ENCODE measurements around the gene EML4. TPM values are rescaled to one million over a fixed set of nuclear protein-coding genes. Genes with fewer than 3 reads are reported as not detected.

Gene EML4
- total RNA-seq, 2 experiments from 2014 or later: 88.0 to 89.7 TPM

- peaks cover 76% of the 10 kb centered on the region for H3K4me1 Mint-ChIP-seq (ENCODE audit: low read depth)
- no peaks in the 10 kb centered on the region for H3K9me3 Mint-ChIP-seq (ENCODE audit: insufficient read depth)
- ChIA-PET POLR2A (interaction anchor here (0.8 to 1.0 kb wide), 2 partner anchors 14 to 33 kb away, joined by 3 read pairs; no protein-coding TSS in a partner anchor), CTCF (interaction anchor here (1.2 to 1.6 kb wide), 4 partner anchors 27 to 51 kb away, joined by 3 to 8 read pairs (median 4); no protein-coding TSS in a partner anchor)
- H3K27ac Mint-ChIP-seq: no peak overlapping the region
- ATAC-seq: no peak
- H3K4me3 Mint-ChIP-seq: no peak overlapping the region
- H3K36me3 Mint-ChIP-seq (ENCODE audit: low read depth): peaks cover 1% of the 10 kb centered on the region
- H3K27me3 Mint-ChIP-seq (ENCODE audit: low read depth): no peaks in the 10 kb centered on the region
- no peak for DNase-seq
Measured at GRCh38 chr2:42139101-42139500, 30.1 kb upstream of the EML4 start.

- Mint-ChIP-seq H3K4me3 (no peak overlapping the region), H3K27me3 (ENCODE audit: low read depth) (no peaks in the 10 kb centered on the region), H3K4me1 (ENCODE audit: low read depth) (peaks cover 65% of the 10 kb centered on the region), H3K9me3 (ENCODE audit: insufficient read depth) (no peaks in the 10 kb centered on the region), H3K27ac (no peak overlapping the region), H3K36me3 (ENCODE audit: low read depth) (peaks cover 1% of the 10 kb centered on the region)
- DNase-seq (no peak), ATAC-seq (no peak)
- ChIA-PET CTCF (interaction anchor here (1.4 to 2.1 kb wide), 2 partner anchors 40 to 45 kb away, joined by 4 to 16 read pairs; no protein-coding TSS in a partner anchor), POLR2A (interaction anchor here (0.6 to 1.4 kb wide), 2 partner anchors 26 to 30 kb away, joined by 3 read pairs; no protein-coding TSS in a partner anchor)
Measured at GRCh38 chr2:42140496-42140895, 28.7 kb upstream of the EML4 start.

- H3K4me3 Mint-ChIP-seq: peak overlapping the region; percentile 22
- peak; percentile 82 for ATAC-seq
- H3K4me1 Mint-ChIP-seq (ENCODE audit: low read depth): peaks cover 51% of the 10 kb centered on the region
Measured at GRCh38 chr2:42141687-42142546, 27.2 kb upstream of the EML4 start.

GRCh38 chr2:42142547-42143184 lies 26.5 kb upstream of the EML4 start:
- CTCF ChIA-PET: interaction anchor here (0.9 to 2.1 kb wide), 8 partner anchors 10 to 186 kb away, joined by 3 to 16 read pairs (median 4); no protein-coding TSS in a partner anchor

More at GRCh38 chr2:42141687-42142546, 27.2 kb upstream of the EML4 start:
- Mint-ChIP-seq H3K27ac (peak overlapping the region; percentile 16), H3K9me3 (ENCODE audit: insufficient read depth) (no peaks in the 10 kb centered on the region), H3K27me3 (ENCODE audit: low read depth) (no peaks in the 10 kb centered on the region), H3K36me3 (ENCODE audit: low read depth) (peaks cover 1% of the 10 kb centered on the region)
- no peak for DNase-seq
- ChIA-PET CTCF (interaction anchor here (0.9 to 2.1 kb wide), 10 partner anchors 8 to 187 kb away, joined by 3 to 16 read pairs (median 5); no protein-coding TSS in a partner anchor), POLR2A (interaction anchor here (0.7 to 1.8 kb wide), 5 partner anchors 9 to 55 kb away, joined by 3 to 9 read pairs (median 3); no protein-coding TSS in a partner anchor)

GRCh38 chr2:42147641-42148274 lies 21.4 kb upstream of the EML4 start:
- POLR2A ChIA-PET: no interaction called here
- Mint-ChIP-seq H3K4me1 (ENCODE audit: low read depth) (peaks cover 8% of the 10 kb centered on the region), H3K9me3 (ENCODE audit: insufficient read depth) (no peaks in the 10 kb centered on the region), H3K27me3 (ENCODE audit: low read depth) (no peaks in the 10 kb centered on the region), H3K36me3 (ENCODE audit: low read depth) (peaks cover 8% of the 10 kb centered on the region), H3K27ac (no peak overlapping the region), H3K4me3 (no peak overlapping the region)
- CTCF ChIA-PET: interaction anchor here (0.6 to 4.5 kb wide), 2 partner anchors 18 to 52 kb away, joined by 3 to 20 read pairs; no protein-coding TSS in a partner anchor
- DNase-seq: no peak
- no peak for ATAC-seq

More at GRCh38 chr2:42142547-42143184, 26.5 kb upstream of the EML4 start:
- Mint-ChIP-seq H3K4me1 (ENCODE audit: low read depth) (peaks cover 44% of the 10 kb centered on the region), H3K27ac (peak overlapping the region; percentile 20), H3K27me3 (ENCODE audit: low read depth) (no peaks in the 10 kb centered on the region), H3K9me3 (ENCODE audit: insufficient read depth) (no peaks in the 10 kb centered on the region), H3K4me3 (no peak overlapping the region), H3K36me3 (ENCODE audit: low read depth) (peaks cover 1% of the 10 kb centered on the region)
- POLR2A ChIA-PET: interaction anchor here (1.3 to 1.8 kb wide), 2 partner anchors 10 to 37 kb away, joined by 8 to 9 read pairs; no protein-coding TSS in a partner anchor
- ATAC-seq (no peak), DNase-seq (no peak)

GRCh38 chr2:42150159-42150558 lies 19.0 kb upstream of the EML4 start:
- Mint-ChIP-seq H3K4me1 (ENCODE audit: low read depth) (no peaks in the 10 kb centered on the region), H3K27me3 (ENCODE audit: low read depth) (no peaks in the 10 kb centered on the region), H3K9me3 (ENCODE audit: insufficient read depth) (no peaks in the 10 kb centered on the region), H3K27ac (no peak overlapping the region), H3K4me3 (no peak overlapping the region), H3K36me3 (ENCODE audit: low read depth) (peaks cover 8% of the 10 kb centered on the region)
- ChIA-PET CTCF (interaction anchor here (0.7 to 4.5 kb wide), 4 partner anchors 9 to 55 kb away, joined by 3 to 20 read pairs (median 4); no protein-coding TSS in a partner anchor), POLR2A (interaction anchor here (0.5 kb wide), 1 partner anchor 44 kb away, joined by 7 read pairs; no protein-coding TSS in a partner anchor)
- DNase-seq: no peak
- ATAC-seq: no peak

GRCh38 chr2:42153944-42154581 lies 15.1 kb upstream of the EML4 start:
- no peak overlapping the region for H3K4me3 Mint-ChIP-seq
- H3K27me3 Mint-ChIP-seq (ENCODE audit: low read depth): no peaks in the 10 kb centered on the region
- no peaks in the 10 kb centered on the region for H3K9me3 Mint-ChIP-seq (ENCODE audit: insufficient read depth)
- H3K36me3 Mint-ChIP-seq (ENCODE audit: low read depth): peaks cover 2% of the 10 kb centered on the region
- DNase-seq: no peak
- H3K4me1 Mint-ChIP-seq (ENCODE audit: low read depth): no peaks in the 10 kb centered on the region
- no peak for ATAC-seq
- ChIA-PET POLR2A (no interaction called here), CTCF (interaction anchor here (0.6 to 0.9 kb wide), 2 partner anchors 57 to 174 kb away, joined by 3 read pairs; no protein-coding TSS in a partner anchor)
- H3K27ac Mint-ChIP-seq: peak overlapping the region; percentile 12

- Mint-ChIP-seq H3K27me3 (ENCODE audit: low read depth) (peaks cover 6% of the 10 kb centered on the region), H3K27ac (no peak overlapping the region), H3K9me3 (ENCODE audit: insufficient read depth) (no peaks in the 10 kb centered on the region), H3K4me3 (no peak overlapping the region), H3K4me1 (ENCODE audit: low read depth) (no peaks in the 10 kb centered on the region), H3K36me3 (ENCODE audit: low read depth) (no peaks in the 10 kb centered on the region)
- POLR2A ChIA-PET: no interaction called here
- no peak for ATAC-seq
- no peak for DNase-seq
- CTCF ChIA-PET: interaction anchor here (0.9 to 1.1 kb wide), 2 partner anchors 10 to 62 kb away, joined by 3 read pairs; no protein-coding TSS in a partner anchor
Measured at GRCh38 chr2:42156721-42157120, 12.4 kb upstream of the EML4 start.

GRCh38 chr2:42161444-42161843 lies 7.7 kb upstream of the EML4 start:
- ATAC-seq (no peak), DNase-seq (no peak)
- Mint-ChIP-seq H3K36me3 (ENCODE audit: low read depth) (no peaks in the 10 kb centered on the region), H3K4me3 (no peak overlapping the region), H3K9me3 (ENCODE audit: insufficient read depth) (no peaks in the 10 kb centered on the region), H3K27me3 (ENCODE audit: low read depth) (peaks cover 15% of the 10 kb centered on the region), H3K27ac (no peak overlapping the region), H3K4me1 (ENCODE audit: low read depth) (no peaks in the 10 kb centered on the region)
- CTCF ChIA-PET: interaction anchor here (1.0 kb wide), 1 partner anchor 35 kb away, joined by 3 read pairs; no protein-coding TSS in a partner anchor
- POLR2A ChIA-PET: no interaction called here

- ChIA-PET POLR2A (interaction anchor here (0.7 kb wide), 1 partner anchor 22 kb away, joined by 3 read pairs; no protein-coding TSS in a partner anchor), CTCF (interaction anchor here (0.8 to 1.4 kb wide), 3 partner anchors 28 to 73 kb away, joined by 3 to 6 read pairs (median 5); no protein-coding TSS in a partner anchor)
- peaks cover 15% of the 10 kb centered on the region for H3K27me3 Mint-ChIP-seq (ENCODE audit: low read depth)
- ATAC-seq (no peak), DNase-seq (no peak)
- H3K9me3 Mint-ChIP-seq (ENCODE audit: insufficient read depth): no peaks in the 10 kb centered on the region
- H3K27ac Mint-ChIP-seq: no peak overlapping the region
- H3K36me3 Mint-ChIP-seq (ENCODE audit: low read depth): no peaks in the 10 kb centered on the region
- H3K4me3 Mint-ChIP-seq: no peak overlapping the region
- peaks cover 2% of the 10 kb centered on the region for H3K4me1 Mint-ChIP-seq (ENCODE audit: low read depth)
Measured at GRCh38 chr2:42163444-42164045, 5.6 kb upstream of the EML4 start.

Measured in activated CD8-positive, alpha-beta T cell treated with anti-CD3 and anti-CD28 coated beads, Interleukin-2, amount 10 ng/mL, durations not matched to agents 7 days and 5 days (primary cell).